ENCODE data around the gene CGB5. TPM values are rescaled to one million over a fixed set of nuclear protein-coding genes. Genes with fewer than 3 reads are reported as not detected.
"Not testable (repeated sequence)": the region's sequence is repeated elsewhere in the genome, so short reads cannot be mapped to it uniquely, and the experiment has no call there.

Gene CGB5
- total and polyA plus RNA-seq, 12 donors: 0.72 TPM; not detected in 11

DNA sequence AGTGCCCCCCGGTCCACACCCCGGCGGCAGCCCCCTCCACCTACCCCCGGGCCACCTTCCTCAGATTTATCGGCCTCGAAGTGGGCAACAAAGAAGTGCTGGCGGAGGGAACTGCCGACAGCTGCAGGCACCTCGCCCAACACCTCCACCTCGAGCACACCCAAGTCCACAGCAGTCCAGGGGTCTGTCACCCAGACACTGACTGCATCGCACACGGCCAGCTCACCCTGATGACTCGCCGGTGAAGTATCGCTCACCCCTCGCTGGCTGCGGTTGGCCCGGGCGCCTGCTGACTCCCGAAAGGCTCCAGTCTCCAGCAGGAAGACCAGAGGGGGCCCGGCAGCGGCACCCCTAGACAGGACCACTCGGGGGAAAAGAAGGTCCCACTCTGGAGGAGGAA, 18.0 kb upstream of the CGB5 start:
- H3K9me3 ChIP-seq (replicated peaks in 1 of 3); H3K27ac ChIP-seq; H3K4me1 ChIP-seq (replicated peaks in 1 of 2); H3K27me3 ChIP-seq; H3K36me3 ChIP-seq (replicated peaks in 1 of 2); intact Hi-C loops (cut with DNase I); H3K4me3 ChIP-seq; DNase-seq: not testable (repeated sequence)
- 76 to 82% (median 77%) methylated on average over 10 to 23 of the region's 23 CpGs; no CpG with 5 or more reads in 1 of the 4 donors for WGBS, 4 donors

DNA sequence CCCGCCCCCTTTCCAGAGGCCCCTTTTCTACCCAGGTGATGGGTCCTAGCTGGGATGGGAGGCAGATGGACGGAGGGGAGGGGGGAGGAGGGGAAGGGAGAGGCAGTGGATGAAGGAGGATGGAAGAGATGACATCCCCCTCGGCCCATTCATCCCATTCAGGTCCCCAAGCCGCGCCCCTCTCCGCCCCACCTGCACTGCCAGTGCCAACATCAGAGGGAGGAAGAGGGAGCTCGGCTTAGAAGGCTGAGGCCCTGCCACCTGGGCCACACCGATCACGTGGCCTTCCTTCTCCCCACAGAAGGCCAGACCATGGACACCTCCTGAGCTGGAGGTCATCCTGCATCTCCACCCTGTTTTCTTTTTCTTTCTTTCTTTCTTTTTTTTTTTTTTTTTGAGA, 15.0 kb upstream of the CGB5 start:
- H3K36me3 ChIP-seq (replicated peaks in 1 of 2); H3K4me1 ChIP-seq (replicated peaks in 1 of 2); H3K27me3 ChIP-seq; DNase-seq; intact Hi-C loops (cut with DNase I); H3K4me3 ChIP-seq; H3K27ac ChIP-seq; H3K9me3 ChIP-seq (replicated peaks in 1 of 3): not testable (repeated sequence)
- 58 to 83% (median 80%) methylated on average over 2 to 9 of the region's 9 CpGs for WGBS, 4 donors

DNA sequence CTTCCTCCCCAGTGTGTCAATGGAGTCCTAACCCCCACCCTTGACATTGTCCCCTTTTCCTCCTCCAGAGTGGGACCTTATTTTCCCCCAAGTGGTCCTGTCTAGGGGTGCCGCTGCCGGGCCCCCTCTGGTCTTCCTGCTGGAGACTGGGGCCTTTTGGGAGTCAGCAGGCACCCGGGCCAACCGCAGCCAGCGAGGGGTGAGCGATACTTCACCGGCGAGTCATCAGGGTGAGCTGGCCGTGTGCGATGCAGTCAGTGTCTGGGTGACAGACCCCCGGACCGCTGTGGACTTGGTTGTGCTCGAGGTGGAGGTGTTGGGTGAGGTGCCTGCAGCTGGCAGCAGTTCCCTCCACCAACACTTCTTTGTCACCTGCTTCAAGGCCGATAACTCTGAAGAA, 13.9 kb upstream of the CGB5 start:
- H3K9me3 ChIP-seq (replicated peaks in 1 of 3); H3K36me3 ChIP-seq (replicated peaks in 1 of 2); H3K27me3 ChIP-seq; H3K27ac ChIP-seq; intact Hi-C loops (cut with DNase I); H3K4me1 ChIP-seq (replicated peaks in 1 of 2); DNase-seq; H3K4me3 ChIP-seq: not testable (repeated sequence)
- 81 to 93% (median 84%) methylated on average over 3 to 14 of the region's 14 CpGs for WGBS, 4 donors

DNA sequence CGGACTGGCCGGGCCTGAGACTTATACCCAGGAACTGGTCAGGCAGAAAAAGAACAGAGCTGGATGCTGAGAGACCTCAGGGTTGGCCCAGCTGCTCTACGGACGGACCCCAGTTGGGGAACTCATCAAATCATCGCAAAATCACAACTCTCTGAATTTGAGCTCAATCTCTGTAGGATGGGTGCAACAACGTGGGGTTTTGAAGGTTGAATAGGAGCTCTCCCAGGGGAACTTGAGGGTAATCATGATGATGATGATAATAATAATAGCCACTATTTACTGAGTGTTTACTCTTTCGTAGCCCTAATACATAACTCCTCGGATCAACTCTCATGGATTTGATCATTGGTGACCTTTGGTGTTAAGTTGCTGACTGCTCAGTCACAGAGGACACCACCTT, 13.3 kb upstream of the CGB5 start:
- WGBS, 4 donors: 93 to 100% (median 94%) methylated on average over 1 to 6 of the region's 8 CpGs
- H3K27ac ChIP-seq; intact Hi-C loops (cut with DNase I); H3K36me3 ChIP-seq (replicated peaks in 1 of 2); H3K4me3 ChIP-seq; DNase-seq; H3K4me1 ChIP-seq (replicated peaks in 1 of 2); H3K27me3 ChIP-seq; H3K9me3 ChIP-seq (replicated peaks in 1 of 3): not testable (repeated sequence)

DNA sequence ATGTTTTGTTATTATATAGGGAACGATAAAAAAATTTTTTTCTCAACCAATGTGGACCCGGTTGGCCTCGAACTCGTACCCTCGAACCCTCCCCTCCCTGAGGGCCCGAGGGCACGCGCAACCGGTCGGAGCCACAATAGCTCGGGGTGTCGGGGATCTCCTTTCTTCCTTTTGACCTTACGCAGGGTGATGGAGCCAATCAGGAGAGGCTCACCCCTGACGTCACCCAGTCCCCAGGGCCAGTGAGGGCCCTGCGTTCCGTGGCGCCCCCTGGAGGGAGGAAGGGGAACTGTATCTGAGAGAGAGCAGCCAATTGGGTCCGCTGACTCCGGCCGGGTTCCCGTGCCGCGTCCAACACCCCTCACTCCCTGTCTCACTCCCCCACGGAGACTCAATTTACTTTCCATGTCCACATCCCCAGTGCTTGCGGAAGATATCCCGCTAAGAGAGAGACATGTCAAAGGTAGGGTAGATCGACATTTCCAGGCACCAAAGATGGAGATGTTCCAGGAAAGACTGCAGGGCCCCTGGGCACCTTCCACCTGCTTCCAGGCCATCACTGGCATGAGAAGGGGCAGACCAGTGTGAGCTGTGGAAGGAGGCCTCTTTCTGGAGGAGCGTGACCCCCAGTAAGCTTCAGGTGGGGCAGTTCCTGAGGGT, 11.9 kb upstream of the CGB5 start, which contains the start of gene CGB2:
TSS of gene CGB2 (plus strand) at position 249 of the 660 bp plus-strand sequence. CDS start at position 455, 206 bp downstream.
- H3K36me3 ChIP-seq (replicated peaks in 1 of 2); intact Hi-C loops (cut with DNase I); H3K9me3 ChIP-seq (replicated peaks in 1 of 3); H3K4me3 ChIP-seq; H3K4me1 ChIP-seq (replicated peaks in 1 of 2); H3K27ac ChIP-seq; H3K27me3 ChIP-seq: not testable (repeated sequence)
- peak in 3 of 7 donors; percentile 24 to 56 (median 54) for DNase-seq
- 20 to 33% (median 23%) methylated on average over 27 to 28 of the region's 28 CpGs for WGBS, 4 donors
- TF ChIP-seq, protein P1, sequence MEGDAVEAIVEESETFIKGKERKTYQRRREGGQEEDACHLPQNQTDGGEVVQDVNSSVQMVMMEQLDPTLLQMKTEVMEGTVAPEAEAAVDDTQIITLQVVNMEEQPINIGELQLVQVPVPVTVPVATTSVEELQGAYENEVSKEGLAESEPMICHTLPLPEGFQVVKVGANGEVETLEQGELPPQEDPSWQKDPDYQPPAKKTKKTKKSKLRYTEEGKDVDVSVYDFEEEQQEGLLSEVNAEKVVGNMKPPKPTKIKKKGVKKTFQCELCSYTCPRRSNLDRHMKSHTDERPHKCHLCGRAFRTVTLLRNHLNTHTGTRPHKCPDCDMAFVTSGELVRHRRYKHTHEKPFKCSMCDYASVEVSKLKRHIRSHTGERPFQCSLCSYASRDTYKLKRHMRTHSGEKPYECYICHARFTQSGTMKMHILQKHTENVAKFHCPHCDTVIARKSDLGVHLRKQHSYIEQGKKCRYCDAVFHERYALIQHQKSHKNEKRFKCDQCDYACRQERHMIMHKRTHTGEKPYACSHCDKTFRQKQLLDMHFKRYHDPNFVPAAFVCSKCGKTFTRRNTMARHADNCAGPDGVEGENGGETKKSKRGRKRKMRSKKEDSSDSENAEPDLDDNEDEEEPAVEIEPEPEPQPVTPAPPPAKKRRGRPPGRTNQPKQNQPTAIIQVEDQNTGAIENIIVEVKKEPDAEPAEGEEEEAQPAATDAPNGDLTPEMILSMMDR (IDR thresholded peaks at IDR 0.05): peak in 3 of 6 experiments; percentile 6 to 51 (median 20)

DNA sequence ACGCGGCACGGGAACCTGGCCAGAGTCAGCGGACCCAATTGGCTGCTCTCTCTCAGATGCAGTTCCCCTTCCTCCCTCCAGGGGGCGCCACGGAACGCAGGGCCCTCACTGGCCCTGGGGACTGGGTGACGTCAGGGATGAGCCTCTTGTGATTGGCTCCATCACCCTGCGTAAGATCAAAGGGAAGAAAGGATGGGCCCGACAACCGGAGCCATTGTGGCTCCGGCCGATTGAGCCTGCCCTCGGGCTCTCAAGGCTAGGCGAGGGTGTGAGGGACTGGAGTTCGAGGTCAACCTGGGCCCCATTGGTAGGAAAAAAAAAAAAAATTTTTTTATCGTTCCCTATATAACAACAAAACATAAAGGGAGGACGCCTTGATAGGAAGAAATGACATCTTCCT, 6.8 kb upstream of the CGB5 start, which contains the start of gene CGB1:
TSS of gene CGB1 (minus strand) at position 81 of the 400 bp plus-strand sequence. CDS start 184 bp downstream, outside the sequence.
- DNase-seq; H3K36me3 ChIP-seq (replicated peaks in 1 of 2); H3K27me3 ChIP-seq; H3K27ac ChIP-seq; H3K9me3 ChIP-seq (replicated peaks in 1 of 3); H3K4me1 ChIP-seq (replicated peaks in 1 of 2); H3K4me3 ChIP-seq; intact Hi-C loops (cut with DNase I): not testable (repeated sequence)
- TF ChIP-seq, protein P1 (IDR thresholded peaks at IDR 0.05): peak in 2 of 6 experiments; percentile 17 to 26
- WGBS, 4 donors: 43 to 62% (median 55%) methylated on average over 10 to 18 of the region's 18 CpGs

DNA sequence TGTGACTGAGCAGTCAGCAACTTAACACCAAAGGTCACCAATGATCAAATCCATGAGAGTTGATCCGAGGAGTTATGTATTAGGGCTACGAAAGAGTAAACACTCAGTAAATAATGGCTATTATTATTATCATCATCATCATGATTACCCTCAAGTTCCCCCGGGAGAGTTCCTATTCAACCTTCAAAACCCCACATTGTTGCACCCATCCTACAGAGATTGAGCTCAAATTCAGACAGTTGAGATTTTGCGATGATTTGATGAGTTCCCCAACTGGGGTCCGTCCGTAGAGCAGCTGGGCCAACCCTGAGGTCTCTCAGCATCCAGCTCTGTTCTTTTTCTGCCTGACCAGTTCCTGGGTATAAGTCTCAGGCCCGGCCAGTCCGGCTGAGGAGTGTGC, 5.5 kb upstream of the CGB5 start:
- 72 to 93% (median 92%) methylated on average over 3 to 7 of the region's 8 CpGs for WGBS, 4 donors
- H3K27me3 ChIP-seq; H3K4me1 ChIP-seq (replicated peaks in 1 of 2); DNase-seq; intact Hi-C loops (cut with DNase I); H3K4me3 ChIP-seq; H3K9me3 ChIP-seq (replicated peaks in 1 of 3); H3K27ac ChIP-seq; H3K36me3 ChIP-seq (replicated peaks in 1 of 2): not testable (repeated sequence)

DNA sequence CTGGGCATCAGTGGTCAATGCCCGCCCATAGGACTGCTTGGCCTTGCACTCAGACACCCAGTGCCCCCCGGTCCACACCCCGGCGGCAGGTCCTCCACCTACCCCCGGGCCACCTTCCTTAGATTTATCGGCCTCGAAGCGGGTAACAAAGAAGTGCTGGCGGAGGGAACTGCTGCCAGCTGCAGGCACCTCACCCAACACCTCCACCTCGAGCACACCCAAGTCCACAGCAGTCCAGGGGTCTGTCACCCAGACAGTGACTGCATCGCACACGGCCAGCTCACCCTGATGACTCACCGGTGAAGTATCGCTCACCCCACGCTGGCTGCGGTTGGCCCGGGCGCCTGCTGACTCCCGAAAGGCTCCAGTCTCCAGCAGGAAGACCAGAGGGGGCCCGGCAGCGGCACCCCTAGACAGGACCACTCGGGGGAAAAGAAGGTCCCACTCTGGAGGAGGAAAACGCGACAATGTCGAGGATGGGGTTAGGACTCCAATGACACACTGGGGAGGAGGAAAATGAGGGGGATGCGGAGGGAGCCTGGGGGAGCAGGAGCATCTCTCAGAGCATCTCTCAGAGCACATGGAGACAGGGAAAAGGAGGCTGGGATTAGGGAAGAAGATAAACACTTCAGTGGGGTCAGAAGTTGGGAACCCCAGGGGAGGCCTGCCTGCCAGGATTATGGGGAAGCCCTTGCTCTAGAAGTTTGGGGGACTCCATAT, 4.9 kb upstream of the CGB5 start:
- H3K4me1 ChIP-seq (replicated peaks in 1 of 2); intact Hi-C loops (cut with DNase I); H3K4me3 ChIP-seq; H3K36me3 ChIP-seq (replicated peaks in 1 of 2); H3K27me3 ChIP-seq; H3K9me3 ChIP-seq (replicated peaks in 1 of 3); H3K27ac ChIP-seq; DNase-seq: not testable (repeated sequence)
- 80 to 89% (median 82%) methylated on average over 13 to 26 of the region's 26 CpGs for WGBS, 4 donors

DNA sequence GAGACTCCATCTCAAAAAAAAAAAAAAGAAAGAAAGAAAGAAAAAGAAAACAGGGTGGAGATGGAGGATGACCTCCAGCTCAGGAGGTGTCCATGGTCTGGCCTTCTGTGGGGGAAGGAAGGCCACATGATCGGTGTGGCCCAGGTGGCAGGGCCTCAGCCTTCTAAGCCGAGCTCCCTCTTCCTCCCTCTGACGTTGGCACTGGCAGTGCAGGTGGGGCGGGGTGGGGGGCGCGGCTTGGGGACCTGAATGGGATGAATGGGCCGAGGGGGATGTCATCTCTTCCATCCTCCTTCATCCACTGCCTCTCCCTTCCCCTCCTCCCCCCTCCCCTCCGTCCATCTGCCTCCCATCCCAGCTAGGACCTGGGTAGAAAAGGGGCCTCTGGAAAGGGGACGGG, 3.9 kb upstream of the CGB5 start:
- H3K9me3 ChIP-seq (replicated peaks in 1 of 3); H3K27ac ChIP-seq; H3K36me3 ChIP-seq (replicated peaks in 1 of 2); intact Hi-C loops (cut with DNase I); H3K4me1 ChIP-seq (replicated peaks in 1 of 2); H3K27me3 ChIP-seq; DNase-seq; H3K4me3 ChIP-seq: not testable (repeated sequence)
- WGBS, 4 donors: 56 to 71% (median 69%) methylated on average over 5 to 9 of the region's 9 CpGs
